PFSK-1 (cell line): ENCODE data around the gene GDPGP1.

Experiments used
- FOXP2 ChIP-seq: optimal IDR thresholded peaks from 2 replicates; pipeline ENCODE3; 2011; ENCODE audit warnings: borderline replicate concordance, control low read depth, inconsistent platforms; ENCODE audit not compliant: insufficient read depth; ENCODE audit errors: extremely low read length, extremely low read depth
- POLR2AphosphoS5 ChIP-seq: IDR thresholded peaks from 2 replicates; pipeline ENCODE4 v1.6.1; 2012; ENCODE audit warnings: low read depth, mild to moderate bottlenecking, control low read depth, low read length, moderate library complexity
- SIN3A ChIP-seq: IDR thresholded peaks from 2 replicates; pipeline ENCODE4 v1.6.1; 2012; ENCODE audit warnings: mild to moderate bottlenecking, low read length, moderate library complexity, borderline replicate concordance; ENCODE audit not compliant: insufficient read depth
- TAF1 ChIP-seq: IDR thresholded peaks from 2 replicates; pipeline ENCODE4 v1.6.1; 2012; ENCODE audit warnings: low read length, control low read depth, borderline replicate concordance; ENCODE audit not compliant: insufficient read depth
- TF ChIP-seq, protein P1 (sequence below), 2 experiments: IDR thresholded peaks; 2 replicates each; pipeline versions ENCODE4 v1.6.1 to v1.8.0; 2011 to 2012; ENCODE audit warnings: low read depth in 2 of 2, low read length in 2 of 2, control low read depth in 1 of 2, inconsistent platforms in 1 of 2, mild to moderate bottlenecking in 1 of 2, moderate library complexity in 1 of 2; ENCODE audit not compliant: insufficient read depth in 1 of 2

Gene GDPGP1

DNA sequence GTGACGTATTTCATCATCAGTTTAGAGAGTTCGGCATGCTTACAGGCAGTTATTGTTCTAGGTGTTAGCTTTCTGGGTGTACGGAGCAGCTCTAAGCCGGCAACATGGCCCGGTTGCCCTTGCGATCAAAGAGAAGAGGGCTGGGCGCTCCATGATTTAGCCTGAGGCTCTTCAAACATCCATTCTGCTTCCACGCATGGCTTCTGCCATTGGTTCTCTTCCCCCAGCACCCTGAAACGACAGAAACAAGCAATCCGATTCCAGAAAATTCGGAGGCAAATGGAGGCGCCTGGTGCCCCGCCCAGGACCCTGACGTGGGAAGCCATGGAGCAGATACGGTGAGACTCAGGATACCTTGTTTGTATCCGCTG lies 32.0 kb downstream of the GDPGP1 start:
- no peak for TF ChIP-seq SIN3A
- TF ChIP-seq, protein P1, sequence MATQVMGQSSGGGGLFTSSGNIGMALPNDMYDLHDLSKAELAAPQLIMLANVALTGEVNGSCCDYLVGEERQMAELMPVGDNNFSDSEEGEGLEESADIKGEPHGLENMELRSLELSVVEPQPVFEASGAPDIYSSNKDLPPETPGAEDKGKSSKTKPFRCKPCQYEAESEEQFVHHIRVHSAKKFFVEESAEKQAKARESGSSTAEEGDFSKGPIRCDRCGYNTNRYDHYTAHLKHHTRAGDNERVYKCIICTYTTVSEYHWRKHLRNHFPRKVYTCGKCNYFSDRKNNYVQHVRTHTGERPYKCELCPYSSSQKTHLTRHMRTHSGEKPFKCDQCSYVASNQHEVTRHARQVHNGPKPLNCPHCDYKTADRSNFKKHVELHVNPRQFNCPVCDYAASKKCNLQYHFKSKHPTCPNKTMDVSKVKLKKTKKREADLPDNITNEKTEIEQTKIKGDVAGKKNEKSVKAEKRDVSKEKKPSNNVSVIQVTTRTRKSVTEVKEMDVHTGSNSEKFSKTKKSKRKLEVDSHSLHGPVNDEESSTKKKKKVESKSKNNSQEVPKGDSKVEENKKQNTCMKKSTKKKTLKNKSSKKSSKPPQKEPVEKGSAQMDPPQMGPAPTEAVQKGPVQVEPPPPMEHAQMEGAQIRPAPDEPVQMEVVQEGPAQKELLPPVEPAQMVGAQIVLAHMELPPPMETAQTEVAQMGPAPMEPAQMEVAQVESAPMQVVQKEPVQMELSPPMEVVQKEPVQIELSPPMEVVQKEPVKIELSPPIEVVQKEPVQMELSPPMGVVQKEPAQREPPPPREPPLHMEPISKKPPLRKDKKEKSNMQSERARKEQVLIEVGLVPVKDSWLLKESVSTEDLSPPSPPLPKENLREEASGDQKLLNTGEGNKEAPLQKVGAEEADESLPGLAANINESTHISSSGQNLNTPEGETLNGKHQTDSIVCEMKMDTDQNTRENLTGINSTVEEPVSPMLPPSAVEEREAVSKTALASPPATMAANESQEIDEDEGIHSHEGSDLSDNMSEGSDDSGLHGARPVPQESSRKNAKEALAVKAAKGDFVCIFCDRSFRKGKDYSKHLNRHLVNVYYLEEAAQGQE (IDR thresholded peaks at IDR 0.05; ENCODE audit: insufficient read depth in 1 of 2, low read depth in 2 of 2, low read length in 2 of 2) = no peak
- TF ChIP-seq FOXP2 = no peak
- no peak for TF ChIP-seq POLR2AphosphoS5
- TF ChIP-seq TAF1 = no peak

DNA sequence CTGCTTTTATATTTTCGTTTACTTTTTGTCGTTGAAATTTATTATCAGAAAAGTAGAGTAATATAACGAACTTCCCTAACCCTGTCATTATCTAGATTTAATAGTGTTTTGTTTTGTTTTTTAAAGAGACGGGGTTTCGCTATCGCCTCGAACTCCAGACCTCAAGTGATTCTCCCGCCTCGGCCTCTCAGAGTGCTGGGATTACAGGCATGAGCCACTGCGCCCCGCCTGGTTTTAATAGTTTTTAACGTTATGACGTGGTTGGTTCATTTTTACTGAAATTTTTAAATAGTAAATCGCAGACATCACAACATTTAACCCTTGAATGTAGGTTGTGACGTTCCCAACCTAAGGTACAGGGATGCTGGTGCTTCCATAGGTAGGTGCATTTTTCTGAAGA lies 32.5 kb downstream of the GDPGP1 start:
- no peak for TF ChIP-seq POLR2AphosphoS5
- TF ChIP-seq TAF1 = 0 out of 2 replicates have a peak, but pooled peaks have one; percentile 55

DNA sequence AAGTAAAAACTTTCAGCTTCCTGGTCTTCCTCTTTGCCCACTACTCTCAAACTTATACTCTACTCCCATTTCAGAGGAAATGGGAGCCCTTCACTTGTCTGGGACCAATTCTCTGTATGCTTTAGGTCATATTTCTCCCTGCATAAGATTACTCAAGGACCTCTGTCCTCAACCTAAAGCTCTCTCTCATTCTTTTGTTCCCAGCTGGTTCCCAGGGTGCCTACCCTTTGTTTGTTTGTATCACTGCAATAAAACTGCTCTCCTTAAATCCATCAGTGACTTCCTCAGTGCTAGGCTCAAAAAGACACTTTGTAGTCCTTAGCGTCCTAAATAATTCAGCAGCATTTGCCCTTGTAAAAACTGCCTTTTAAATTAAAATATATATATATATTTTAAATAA lies 34.4 kb downstream of the GDPGP1 start:
- TF ChIP-seq, protein P1 (IDR thresholded peaks at IDR 0.05; ENCODE audit: insufficient read depth in 1 of 2, low read depth in 2 of 2, low read length in 2 of 2) = no peak
- no peak for TF ChIP-seq TAF1
- TF ChIP-seq POLR2AphosphoS5 = no peak
- no peak for TF ChIP-seq FOXP2
- TF ChIP-seq SIN3A = no peak

DNA sequence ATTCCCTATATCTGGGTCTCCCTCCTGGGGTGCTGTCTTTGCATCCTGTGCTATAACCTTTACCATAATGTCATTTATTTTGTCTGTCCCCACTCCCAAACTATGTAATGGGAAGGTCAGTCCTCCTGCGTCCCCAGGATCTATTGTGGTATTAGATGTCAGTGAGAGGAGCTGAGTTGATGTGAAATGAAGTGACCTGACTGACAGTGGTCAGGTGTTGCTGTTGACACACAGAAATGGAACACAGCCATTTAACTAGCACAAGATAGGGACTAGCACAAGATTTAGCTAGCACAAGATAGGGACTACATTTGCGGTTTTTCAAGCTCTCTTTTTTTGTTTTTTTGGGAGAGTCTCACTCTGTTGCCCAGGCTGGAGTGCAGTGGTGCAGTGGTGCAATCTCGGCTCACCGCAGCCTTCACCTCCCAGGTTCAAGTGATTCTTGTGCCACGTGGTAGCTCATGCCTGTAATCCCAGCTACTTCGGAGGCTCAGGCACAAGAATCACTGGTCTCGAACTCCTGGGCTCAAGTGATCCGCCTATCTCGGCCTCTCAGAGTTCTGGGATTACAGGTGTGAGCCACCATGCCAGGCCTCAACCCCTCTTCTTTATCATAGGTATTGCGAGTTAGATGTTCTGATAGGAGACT lies 36.6 kb downstream of the GDPGP1 start:
- TF ChIP-seq TAF1 (no peak), POLR2AphosphoS5 (no peak), SIN3A (no peak), FOXP2 (no peak)
- TF ChIP-seq, protein P1 (IDR thresholded peaks at IDR 0.05; ENCODE audit: insufficient read depth in 1 of 2, low read depth in 2 of 2, low read length in 2 of 2) = no peak

DNA sequence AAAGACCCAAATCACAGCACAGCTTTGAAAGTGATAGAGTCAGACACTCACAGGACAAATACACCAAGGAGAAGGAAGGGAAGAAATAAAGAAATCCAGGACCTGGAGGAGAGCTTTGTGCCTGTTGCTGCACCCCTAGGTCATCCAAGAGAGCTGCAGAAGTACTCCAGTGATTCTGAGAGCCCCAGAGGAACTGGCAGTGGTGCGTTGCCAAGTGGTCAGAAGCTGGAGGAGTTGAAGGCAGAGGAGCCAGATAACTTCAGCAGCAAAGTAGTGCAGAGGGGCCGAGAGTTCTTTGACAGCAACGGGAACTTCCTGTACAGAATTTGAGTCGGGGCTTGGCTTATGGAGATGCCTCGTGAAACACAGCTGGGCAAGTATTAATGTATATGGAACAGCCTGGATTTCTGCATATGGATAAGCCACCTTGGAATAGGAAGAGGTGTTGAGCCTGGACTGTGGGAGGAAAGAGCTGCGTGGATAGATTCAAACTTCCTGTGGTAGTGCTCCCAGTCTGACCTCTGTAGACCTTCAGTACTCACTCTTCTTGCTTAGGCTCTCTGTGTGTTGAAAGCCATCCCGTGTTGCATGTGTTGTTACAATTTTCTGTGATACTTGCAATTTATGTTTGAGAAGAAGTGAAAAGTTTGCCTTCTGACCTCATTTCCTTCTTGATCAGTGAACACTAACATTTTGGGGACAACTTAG lies 37.6 kb downstream of the GDPGP1 start:
- TF ChIP-seq SIN3A = no peak
- TF ChIP-seq POLR2AphosphoS5 = no peak
- no peak for TF ChIP-seq TAF1
- TF ChIP-seq, protein P1 (IDR thresholded peaks at IDR 0.05; ENCODE audit: insufficient read depth in 1 of 2, low read depth in 2 of 2, low read length in 2 of 2) = no peak
- no peak for TF ChIP-seq FOXP2
